Muscle layer of duodenum (tissue), 2 donors: Measurements from ENCODE around the gene GLIS1.
"Not testable (repeated sequence)": the region's sequence is repeated elsewhere in the genome, so short reads cannot be mapped to it uniquely, and the experiment has no call there.

Source experiments
- H3K27ac ChIP-seq: one replicate; pipeline ENCODE4 v1.7.0; 2013; ENCODE audit warnings: mild to moderate bottlenecking, low read length
- H3K27me3 ChIP-seq: one replicate; pipeline ENCODE4 v1.7.0; 2013; ENCODE audit warnings: low read depth, mild to moderate bottlenecking, control low read depth, low read length
- H3K36me3 ChIP-seq, 2 donors: one replicate each; pipeline ENCODE4 v1.7.0; 2013; ENCODE audit warnings: low read length in 2 of 2, control low read depth in 1 of 2, mild to moderate bottlenecking in 1 of 2; ENCODE audit not compliant: insufficient read depth in 2 of 2, control insufficient read depth in 1 of 2
- H3K4me1 ChIP-seq, 2 donors: one replicate each; pipeline ENCODE4 v1.7.0; 2013; ENCODE audit warnings: low read length in 2 of 2, mild to moderate bottlenecking in 2 of 2, control low read depth in 1 of 2, moderate library complexity in 1 of 2; ENCODE audit not compliant: insufficient read depth in 2 of 2, control insufficient read depth in 1 of 2
- H3K4me3 ChIP-seq, 2 donors: one replicate each; pipeline ENCODE4 v1.7.0; 2013; ENCODE audit warnings: low read length in 2 of 2, low read depth in 1 of 2, mild to moderate bottlenecking in 1 of 2
- H3K9me3 ChIP-seq, 2 donors: one replicate each; pipeline ENCODE4 v1.7.0; 2013; ENCODE audit warnings: low read length in 2 of 2, control low read depth in 1 of 2, mild to moderate bottlenecking in 1 of 2; ENCODE audit not compliant: control insufficient read depth in 1 of 2
- donor health status: healthy.

Gene GLIS1

DNA sequence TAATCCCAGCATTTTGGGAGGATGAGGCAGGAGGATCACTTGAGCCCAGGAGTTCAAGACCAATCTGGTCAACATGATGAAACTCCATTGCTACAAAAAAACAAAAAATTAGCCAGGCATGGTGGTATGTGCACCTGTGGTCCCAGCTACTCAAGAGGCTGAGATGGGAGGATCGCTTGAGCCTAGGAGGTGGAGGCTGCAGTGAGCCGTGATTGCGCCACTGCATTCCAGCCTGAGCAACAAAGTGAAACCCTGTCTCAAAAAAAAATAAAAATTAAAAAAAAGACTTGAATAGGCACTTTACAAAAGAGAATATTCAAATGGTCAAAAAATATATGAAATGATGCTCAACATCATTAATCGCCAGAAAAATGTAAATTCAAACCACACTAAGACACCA, 91.0 kb downstream of the GLIS1 start:
- H3K4me1 ChIP-seq, H3K27me3 ChIP-seq, H3K27ac ChIP-seq, H3K4me3 ChIP-seq, H3K36me3 ChIP-seq, H3K9me3 ChIP-seq: not testable (repeated sequence)

DNA sequence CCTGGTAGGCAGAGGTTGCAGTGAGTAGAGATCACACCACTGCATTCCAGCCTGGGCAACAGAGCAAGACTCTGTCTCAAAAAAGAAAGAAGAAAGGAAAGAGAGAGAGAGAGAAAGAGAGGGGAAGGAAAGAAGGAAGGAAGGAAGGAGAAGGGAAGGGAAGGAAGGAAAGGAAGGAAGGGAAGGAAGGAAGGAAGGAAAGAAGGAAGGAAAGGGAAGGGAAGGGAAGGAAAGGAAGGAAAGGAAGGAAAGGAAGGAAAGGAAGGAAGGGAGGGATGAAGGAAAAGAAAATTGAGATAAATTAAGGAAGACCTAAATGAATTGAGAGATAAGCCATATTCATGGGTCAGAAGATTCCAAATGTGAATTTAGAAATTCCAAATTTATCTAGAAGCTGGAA, 92.2 kb downstream of the GLIS1 start:
- H3K27me3 ChIP-seq, result no peaks in the 10 kb centered on the region
- no peaks in the 10 kb centered on the region for H3K4me1 ChIP-seq
- H3K36me3 ChIP-seq, result no peaks in the 10 kb centered on the region
- H3K9me3 ChIP-seq, result no peaks in the 10 kb centered on the region
- H3K27ac ChIP-seq, result no peak overlapping the region
- H3K4me3 ChIP-seq, result no peak overlapping the region

DNA sequence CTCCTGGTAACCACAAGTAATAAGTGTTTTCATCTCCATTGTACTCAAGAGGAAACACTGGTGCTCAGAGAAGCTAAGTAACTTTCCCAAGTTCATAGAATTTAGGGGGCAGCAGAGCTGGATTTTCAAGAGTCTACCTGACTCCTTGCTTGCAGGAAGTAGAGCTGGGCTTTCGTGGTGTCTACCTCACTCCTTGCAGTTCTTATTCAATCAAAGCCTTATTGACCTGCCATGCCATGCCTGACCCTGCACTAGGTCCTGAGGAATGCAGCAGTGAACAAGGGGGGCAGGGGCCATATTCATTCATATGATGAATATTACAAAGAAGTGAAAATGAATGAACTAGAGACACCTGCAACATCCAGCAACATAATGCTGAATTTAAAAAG, 93.3 kb downstream of the GLIS1 start:
- no peaks in the 10 kb centered on the region for H3K36me3 ChIP-seq
- no peak overlapping the region for H3K27ac ChIP-seq
- H3K27me3 ChIP-seq, result no peaks in the 10 kb centered on the region
- H3K9me3 ChIP-seq, result no peaks in the 10 kb centered on the region
- no peaks in the 10 kb centered on the region for H3K4me1 ChIP-seq
- H3K4me3 ChIP-seq, result no peak overlapping the region

DNA sequence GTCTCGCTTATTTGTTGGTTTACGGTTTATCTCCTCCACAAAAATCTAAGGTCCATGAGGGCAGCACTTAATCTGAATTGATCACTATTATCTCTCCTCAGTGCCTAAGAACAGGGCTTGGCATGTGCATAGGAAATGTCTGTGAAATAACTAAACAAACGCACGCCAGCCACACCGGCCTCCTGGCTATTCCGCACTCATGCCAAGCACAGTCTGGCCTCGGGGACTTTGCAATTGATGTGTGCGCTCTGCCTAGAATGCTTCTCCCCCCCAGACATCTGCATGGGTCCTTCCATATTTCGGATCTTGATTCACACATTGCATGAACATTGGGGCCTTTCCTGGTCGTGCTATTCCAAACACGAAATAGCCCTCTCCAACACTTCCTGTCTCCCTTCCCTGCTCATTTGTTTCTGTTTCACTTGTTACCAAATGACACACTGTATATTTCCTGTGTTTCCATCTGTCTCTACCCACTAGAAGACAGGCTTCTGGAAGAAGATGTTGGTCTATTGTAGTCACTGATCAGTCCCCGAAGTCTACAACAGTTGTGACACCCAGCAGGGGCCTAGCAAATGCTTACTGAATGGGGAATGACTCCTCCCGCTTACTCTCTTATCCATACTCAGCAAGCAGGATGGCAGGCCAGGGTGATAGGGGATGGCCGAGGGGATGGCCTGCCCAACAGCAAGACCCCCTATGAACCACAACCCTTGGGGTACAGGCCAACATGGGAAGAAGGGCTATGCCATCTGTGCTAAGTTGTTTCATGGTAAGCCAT, 93.9 kb downstream of the GLIS1 start:
- no peaks in the 10 kb centered on the region for H3K4me1 ChIP-seq
- H3K27me3 ChIP-seq, result no peaks in the 10 kb centered on the region
- H3K36me3 ChIP-seq, result no peaks in the 10 kb centered on the region
- no peaks in the 10 kb centered on the region for H3K9me3 ChIP-seq
- H3K27ac ChIP-seq, result no peak overlapping the region
- no peak overlapping the region for H3K4me3 ChIP-seq

DNA sequence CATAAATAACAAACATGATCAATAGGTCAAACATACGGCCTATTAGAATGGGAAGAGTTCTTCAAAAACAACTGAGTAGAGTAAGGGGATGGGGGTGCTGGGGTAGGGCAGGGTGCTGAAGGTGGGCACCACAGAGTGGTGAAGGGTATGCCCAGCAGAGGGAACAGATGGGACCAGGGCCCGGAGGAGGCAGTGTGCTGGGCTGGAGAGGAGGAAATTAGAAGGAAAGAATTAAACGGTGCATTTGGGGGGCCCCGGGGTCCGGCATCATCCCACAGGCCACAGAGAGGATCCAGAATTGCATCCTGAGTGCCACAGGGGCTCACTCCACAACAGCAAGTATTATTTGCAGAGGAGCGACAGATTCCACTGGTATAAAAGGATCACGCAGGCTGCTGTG, 94.5 kb downstream of the GLIS1 start:
- no peaks in the 10 kb centered on the region for H3K27me3 ChIP-seq
- no peaks in the 10 kb centered on the region for H3K9me3 ChIP-seq
- no peaks in the 10 kb centered on the region for H3K4me1 ChIP-seq
- no peak overlapping the region for H3K4me3 ChIP-seq
- no peak overlapping the region for H3K27ac ChIP-seq
- no peaks in the 10 kb centered on the region for H3K36me3 ChIP-seq

DNA sequence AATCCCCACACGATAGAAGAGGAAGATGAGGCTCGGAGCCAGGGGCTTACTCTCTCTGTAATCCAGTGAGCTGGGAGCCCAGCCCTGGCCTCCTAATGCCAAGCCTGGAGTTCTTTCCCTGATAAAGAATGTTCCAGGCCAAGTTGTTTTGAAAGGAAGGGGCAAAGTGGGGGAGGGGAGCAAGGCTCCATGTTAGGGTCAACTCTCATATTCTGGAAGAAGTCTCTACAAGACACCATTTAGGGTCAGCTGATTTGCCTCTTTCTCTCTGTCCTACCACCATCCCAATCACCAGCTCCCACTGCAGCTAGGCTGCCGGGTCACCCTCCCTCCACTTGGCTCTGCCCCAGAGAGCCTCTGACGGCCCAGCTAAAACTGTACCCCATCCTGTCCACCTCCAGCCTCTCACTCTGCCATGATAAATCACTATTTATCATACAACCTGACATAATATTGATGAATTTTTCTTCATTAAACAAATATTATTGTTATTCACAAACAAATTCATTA, 95.0 kb downstream of the GLIS1 start:
- no peaks in the 10 kb centered on the region for H3K9me3 ChIP-seq
- H3K4me3 ChIP-seq, result no peak overlapping the region
- H3K36me3 ChIP-seq, result no peaks in the 10 kb centered on the region
- H3K27ac ChIP-seq, result no peak overlapping the region
- H3K27me3 ChIP-seq, result no peaks in the 10 kb centered on the region
- H3K4me1 ChIP-seq, result no peaks in the 10 kb centered on the region

DNA sequence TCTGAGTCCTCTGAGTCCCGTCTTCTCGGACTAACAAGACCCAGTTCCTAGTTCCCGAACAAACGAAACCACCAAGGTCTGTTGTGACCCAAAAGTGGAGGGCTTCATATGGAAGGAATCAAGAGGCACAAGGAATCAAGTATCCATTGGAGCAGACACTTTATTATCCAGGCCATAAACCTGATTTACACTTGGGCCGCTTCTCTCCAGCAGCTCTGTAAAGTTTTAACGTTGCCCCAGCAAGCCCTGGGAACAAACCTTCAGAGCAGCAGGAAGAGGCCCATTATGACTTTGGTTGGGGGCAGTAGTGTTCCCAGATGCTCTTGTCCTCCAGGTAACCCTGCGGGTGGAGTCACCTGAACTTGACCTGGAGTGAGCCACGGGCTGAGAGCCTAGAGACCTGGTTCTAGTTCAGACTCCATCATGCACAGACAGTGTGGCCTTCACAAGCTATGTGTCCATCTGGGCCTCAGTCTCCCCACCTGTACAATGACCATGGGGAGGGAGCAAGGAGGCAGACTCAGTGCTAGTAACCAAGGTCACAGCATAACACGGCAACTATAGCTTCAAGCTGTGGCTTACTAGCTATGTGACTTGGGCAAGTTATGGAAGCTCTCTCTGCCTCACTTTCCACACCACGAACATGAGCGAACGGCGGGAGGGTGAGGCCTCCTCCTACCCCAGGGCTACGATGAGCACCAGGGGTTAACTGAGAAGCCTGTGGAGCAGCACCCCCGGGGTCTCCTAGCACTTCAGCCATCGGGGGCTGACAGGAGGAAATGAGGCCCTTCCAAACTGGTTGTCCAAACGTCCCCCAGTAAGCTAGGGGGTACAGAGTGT, 95.7 kb downstream of the GLIS1 start:
- Histone ChIP-seq H3K4me3 (no peak overlapping the region), H3K36me3 (no peaks in the 10 kb centered on the region), H3K4me1 (no peaks in the 10 kb centered on the region)

DNA sequence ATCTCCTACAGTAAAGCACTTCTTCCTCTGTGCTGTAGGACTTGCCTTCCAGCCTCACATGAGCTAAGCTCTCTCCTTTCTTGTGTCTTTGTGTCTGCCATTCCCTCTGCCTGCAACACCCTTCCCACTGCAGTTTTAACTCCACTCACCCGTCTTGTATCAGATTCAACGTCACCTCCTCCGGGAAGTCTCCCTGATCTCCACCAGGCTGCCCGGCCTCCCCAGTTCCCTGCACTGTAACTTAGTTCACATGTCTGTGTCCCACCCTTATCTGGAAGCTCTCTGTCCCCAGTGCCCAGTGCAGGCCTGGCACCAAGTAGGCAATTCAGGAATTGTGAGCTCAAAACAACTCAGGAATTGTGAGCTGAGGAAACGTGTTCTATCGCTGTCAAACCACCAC, 96.4 kb downstream of the GLIS1 start:
- Histone ChIP-seq H3K4me1 (no peaks in the 10 kb centered on the region), H3K36me3 (no peaks in the 10 kb centered on the region), H3K4me3 (no peak overlapping the region)

More for the DNA sequence above, 95.7 kb downstream of the GLIS1 start:
- Histone ChIP-seq H3K27me3 (no peaks in the 10 kb centered on the region), H3K9me3 (no peaks in the 10 kb centered on the region), H3K27ac (no peak overlapping the region)

DNA sequence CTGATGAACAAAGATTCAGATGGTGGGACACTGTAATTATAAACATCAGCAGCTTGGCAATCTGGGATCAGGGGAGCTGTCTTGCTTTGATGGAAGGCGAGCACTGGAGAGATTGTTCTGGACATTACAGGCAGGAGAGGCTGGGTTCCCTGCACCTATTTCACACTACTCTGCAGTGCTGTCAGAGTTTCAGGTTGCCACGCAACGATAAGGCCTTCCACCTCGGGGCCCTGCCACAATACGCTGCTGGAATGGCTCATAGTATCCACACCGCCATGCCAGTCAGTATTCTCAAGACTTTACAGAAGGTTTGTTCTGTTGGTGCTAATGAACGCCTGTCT, 96.8 kb downstream of the GLIS1 start:
- H3K27me3 ChIP-seq, result no peaks in the 10 kb centered on the region
- H3K27ac ChIP-seq, result no peak overlapping the region
- H3K9me3 ChIP-seq, result no peaks in the 10 kb centered on the region
- no peaks in the 10 kb centered on the region for H3K36me3 ChIP-seq
- H3K4me3 ChIP-seq, result no peak overlapping the region
- no peaks in the 10 kb centered on the region for H3K4me1 ChIP-seq

More for the DNA sequence above, 96.4 kb downstream of the GLIS1 start:
- no peaks in the 10 kb centered on the region for H3K27me3 ChIP-seq
- no peaks in the 10 kb centered on the region for H3K9me3 ChIP-seq
- H3K27ac ChIP-seq, result no peak overlapping the region

DNA sequence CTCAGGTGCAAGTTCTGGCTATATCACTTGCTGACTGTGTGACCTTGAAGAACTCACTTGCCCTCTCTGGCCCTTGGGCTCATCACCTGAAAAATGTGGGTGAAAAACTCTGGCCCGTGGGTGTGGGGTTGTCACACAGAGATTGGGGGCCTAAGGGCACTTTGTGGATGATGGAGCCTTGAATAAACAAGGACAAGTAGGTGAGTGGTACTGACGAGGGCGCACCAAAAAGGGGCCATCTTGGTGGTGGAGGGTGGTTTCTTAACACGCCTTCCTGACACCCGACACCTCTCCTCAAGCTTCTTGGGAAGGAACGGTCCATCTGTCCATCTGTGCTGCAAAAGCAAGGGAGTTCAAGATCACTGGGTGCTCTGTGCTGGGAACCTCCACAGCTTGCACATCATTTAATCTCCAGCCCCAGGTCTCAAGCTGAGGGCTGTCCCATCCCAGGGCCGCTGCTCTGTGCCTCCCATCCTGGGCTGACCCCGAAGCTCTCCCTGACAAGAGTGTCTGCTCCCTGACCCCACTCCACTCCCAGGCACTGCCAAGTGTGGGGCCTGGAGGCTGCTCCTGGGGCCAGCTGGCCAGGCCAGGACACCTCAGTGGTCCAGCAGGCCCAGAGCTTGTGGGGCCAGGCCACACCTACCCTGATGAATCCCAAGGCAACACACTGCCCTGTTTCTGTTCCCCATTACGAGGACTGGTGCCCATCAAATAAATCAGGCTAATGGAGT, 97.3 kb downstream of the GLIS1 start:
- H3K27ac ChIP-seq, result no peak overlapping the region
- no peaks in the 10 kb centered on the region for H3K9me3 ChIP-seq
- no peaks in the 10 kb centered on the region for H3K27me3 ChIP-seq
- H3K4me1 ChIP-seq, result no peaks in the 10 kb centered on the region
- H3K4me3 ChIP-seq, result no peak overlapping the region
- no peaks in the 10 kb centered on the region for H3K36me3 ChIP-seq

DNA sequence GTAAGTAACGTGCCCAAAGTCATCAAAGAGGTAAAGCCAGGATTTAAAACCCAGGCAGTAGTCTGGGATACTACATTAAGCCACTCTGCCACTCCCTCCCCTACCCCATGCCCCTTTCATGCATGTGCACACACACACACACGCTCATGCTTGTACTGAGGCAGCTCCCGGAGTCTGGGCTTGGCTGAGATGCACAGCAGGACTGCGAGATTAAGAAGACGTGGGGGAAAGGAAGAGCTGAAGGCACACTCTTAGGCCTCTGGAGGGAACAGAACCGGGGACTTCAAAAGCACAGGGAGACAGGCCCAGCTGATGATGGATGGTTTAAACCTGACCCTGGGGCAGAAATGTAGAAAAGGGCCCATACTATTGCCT, 98.3 kb downstream of the GLIS1 start:
- no peak overlapping the region for H3K27ac ChIP-seq

More for the DNA sequence above, 98.3 kb downstream of the GLIS1 start:
- no peaks in the 10 kb centered on the region for H3K9me3 ChIP-seq
- H3K4me3 ChIP-seq, result no peak overlapping the region
- no peaks in the 10 kb centered on the region for H3K36me3 ChIP-seq
- no peaks in the 10 kb centered on the region for H3K27me3 ChIP-seq
- no peaks in the 10 kb centered on the region for H3K4me1 ChIP-seq
